RKO (cell line): ENCODE data around the gene NID2.

Experiments used
- DNase-seq: peaks from one replicate; pipeline ENCODE4 v3.0.0-alpha.2; 2016; ENCODE audit warnings: low spot score

NID2 gene

GRCh38 chr14:52026901-52027300, 42.0 kb downstream of the NID2 start:
- DNase-seq, result no peak

DNA sequence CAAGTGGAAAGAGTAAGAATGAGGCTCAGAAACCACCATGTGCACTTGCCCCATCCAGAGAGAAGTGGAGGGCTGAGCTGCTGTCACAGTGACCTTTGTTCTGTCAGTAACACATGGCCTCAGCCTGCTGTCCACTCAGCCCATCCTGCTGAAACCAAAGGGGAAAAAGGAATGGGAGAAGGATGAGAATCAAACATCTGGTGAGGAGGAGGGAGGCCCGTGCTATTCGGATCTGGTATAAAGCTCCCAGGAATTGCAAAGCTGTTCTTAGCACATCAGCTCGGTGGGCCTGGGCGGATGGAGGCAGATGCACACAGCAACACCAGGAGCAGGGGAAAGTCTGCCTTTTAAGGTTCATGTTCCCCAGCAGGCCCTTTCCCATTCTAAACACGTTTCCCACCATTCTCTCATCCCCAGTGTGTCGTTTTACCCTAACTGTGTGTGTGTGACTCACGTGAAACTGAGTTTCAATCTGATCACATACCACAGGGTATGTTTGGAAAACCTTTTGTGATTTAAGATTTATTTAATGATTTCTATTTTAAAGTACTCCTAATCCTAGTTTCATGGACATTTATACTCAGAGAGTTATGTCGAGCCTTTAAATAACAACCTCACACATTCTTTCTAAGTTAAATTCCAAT, 42.7 kb downstream of the NID2 start:
- no peak for DNase-seq

GRCh38 chr14:52025310-52025709, 43.5 kb downstream of the NID2 start:
- no peak for DNase-seq

- no peak for DNase-seq
Observed at GRCh38 chr14:52023518-52023917, 45.3 kb downstream of the NID2 start.

DNA sequence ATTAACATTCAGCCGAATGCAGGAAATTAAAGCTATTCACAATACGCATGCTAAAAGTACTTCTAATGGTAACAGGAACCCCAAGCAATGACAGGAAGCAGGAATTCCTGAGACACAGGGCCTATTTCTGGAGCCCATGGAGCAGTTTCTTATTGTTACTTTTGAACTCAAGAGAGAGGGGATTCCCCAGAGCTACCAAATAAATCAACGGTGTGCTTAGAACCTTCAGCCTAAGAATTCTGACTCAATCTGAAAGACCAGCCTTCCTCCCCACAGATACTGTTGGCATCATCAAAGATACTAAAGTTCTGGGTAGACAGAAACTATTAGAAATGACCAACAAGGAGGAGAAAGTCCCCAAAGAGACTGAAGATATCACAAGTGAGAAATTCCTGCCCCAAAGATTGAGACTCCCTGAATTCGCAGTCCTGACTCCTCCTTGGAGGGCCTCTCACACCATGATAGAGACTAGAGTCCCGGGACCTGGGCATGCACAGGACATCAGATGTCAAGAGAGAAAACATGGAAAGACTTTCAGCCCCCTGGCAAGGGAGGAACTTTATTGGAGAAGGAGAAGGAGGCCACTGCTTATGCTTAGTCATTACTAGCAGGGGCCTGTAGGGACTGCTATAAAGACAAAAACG, 46.8 kb downstream of the NID2 start:
- DNase-seq, result no peak

GRCh38 chr14:52020866-52021717, 47.8 kb downstream of the NID2 start:
- no peak for DNase-seq

GRCh38 chr14:52020161-52020714, 48.6 kb downstream of the NID2 start:
- DNase-seq, result no peak

DNA sequence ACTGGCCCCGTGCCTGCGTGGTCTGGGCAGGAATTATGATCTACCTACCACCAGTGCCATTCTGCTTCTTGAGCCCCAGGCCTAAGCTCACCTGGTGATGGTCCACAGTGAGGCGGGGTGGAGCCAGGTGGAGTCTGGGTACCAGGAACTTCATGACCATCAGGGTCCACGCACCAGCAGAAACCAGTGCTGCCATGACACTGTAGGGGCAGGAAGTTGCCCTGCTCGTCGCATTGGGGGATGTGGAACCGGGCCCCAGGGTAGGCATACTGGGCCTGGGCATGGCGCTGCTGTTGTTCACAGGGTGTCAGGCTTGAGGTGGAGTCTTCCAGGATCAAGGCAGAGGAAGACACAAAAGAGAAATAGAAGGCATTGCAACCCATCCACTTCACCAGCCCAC, 49.9 kb downstream of the NID2 start:
- DNase-seq, result no peak

DNA sequence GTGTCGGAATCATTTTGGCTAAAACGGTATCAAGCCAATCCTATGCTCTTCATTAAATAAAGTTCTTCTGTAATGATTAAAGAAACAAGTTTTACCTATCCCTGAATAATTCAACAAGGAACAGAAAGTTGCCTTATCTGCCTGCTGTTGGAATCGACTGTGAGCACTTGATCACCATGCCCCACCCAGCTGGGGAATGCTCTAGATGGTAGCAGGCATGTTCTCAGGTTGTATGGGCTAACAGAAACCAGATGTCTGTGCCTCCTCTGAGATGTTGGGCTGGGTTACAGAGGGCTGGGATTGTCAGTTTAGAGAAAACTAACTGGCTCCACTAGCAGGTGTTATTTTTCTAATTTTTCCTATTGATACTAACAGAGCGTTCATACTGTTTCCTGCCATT, 50.6 kb downstream of the NID2 start:
- DNase-seq, result no peak

DNA sequence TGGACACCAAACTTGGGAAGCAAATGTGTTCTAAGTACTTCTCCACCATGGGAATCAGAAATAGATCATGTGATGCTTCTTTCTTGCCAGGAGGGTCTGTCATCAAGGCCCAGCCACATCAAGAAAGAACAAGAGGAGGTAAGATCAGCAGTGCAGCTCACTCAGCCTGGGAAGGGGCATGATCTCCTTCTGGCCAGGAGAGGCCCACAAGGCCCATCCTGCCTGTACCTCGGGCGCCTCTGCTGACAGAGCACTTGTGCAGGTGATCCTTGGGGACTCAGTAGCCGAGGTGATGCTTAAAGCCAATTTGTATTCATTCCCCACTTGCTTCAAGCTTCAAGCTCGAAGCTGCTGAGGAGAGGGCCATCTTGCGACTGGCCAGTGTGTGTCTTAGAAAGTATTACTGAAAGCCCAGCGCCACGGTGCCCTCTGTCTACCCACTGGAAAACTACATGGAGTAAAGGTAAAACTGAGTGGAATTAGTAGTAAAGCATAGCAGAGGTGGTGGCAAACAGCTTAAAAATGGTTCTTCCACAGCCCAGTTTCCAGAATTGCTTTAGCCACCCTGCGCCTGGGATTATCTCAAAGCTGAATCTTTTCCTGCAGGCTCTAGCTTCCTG, 53.3 kb downstream of the NID2 start:
- DNase-seq, result peak; percentile 41

DNA sequence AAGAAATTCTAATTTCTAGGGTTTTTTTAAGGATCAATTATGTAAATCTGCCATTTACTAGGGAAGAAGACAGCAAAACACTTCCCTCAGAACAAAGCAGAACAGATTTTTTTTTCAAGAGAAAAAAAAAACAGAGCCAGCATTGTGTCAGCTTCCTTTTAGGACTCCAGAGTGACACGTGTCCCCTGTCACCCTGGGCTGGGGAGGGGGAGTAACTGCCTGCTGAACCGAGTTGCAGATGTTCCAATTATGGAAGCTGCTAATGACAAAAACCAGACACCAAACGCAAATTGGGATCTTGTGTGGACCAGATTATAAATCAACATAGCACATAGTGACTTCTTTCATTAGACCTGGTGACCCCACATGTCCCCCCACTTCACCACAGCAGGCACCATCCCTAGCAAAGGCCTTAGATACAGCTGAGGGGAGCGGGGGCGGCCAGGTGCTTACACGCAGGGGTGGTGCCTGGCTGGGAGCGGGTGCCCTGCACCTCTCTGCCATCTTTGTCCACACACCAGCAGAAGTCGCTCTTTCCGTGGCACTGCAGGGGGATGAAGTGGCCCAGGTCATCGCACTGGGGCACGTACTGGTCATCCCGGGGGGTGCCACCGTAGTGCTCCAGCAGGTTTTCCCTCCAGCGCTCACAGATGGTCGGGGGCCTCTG, 54.1 kb downstream of the NID2 start:
- DNase-seq, result no peak

DNA sequence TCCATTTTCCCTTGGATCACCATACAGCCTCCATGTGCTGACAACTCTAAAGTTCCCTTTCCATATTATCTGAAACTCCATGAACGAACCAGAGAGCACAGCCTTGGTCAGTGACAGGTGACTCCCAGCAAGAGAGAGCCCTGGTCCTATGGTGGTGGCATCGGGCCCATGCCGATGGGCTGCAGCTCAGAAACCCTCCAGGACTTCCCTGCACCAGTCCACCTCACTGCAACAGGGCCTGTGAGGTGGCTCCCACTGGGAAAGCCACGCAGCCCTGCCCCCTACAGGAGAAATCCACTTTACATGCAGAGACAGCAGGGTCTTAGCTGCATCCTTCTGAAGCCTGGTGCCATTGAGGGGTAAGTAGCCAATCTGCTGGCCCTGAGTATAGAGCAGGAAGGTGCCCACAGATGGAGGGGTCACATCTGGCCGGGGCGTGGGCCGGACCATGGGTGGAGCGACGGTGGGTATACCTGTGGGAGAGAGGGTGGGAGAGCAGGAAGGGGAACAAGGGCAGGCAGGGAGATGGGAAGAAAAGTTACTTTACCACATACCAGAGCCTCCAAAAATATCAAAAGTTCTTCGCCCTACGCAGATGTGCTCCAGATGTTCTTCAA, 54.8 kb downstream of the NID2 start:
- no peak for DNase-seq

GRCh38 chr14:52012635-52013034, 56.2 kb downstream of the NID2 start:
- no peak for DNase-seq

- DNase-seq, result no peak
Observed at GRCh38 chr14:52011523-52011922, 57.3 kb downstream of the NID2 start.

DNA sequence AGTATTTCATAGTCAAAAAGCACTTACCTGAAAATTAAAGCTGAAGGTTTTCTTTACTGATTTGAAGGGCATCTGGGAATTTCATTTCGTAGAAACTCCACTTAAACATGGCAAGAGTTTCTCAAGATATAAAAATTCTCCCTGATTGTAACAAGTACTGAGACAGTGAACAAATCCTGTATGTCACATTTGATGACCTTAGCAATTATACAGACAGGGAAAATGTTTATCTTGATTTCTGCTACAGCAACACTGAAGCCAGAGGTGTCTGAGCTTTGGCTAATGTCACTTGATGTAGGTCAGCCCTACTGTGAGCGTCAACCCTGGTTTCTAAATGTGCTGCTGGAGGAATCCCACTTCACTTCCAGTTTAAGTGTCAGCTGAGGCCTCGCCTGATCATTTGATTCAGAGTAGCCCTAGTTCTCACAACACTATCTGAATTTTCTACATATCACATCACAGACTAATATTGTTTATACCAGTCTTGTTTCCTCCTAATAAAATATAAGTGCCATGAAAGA, 58.6 kb downstream of the NID2 start:
- DNase-seq, result no peak

- DNase-seq, result no peak
Observed at GRCh38 chr14:52008136-52008535, 60.7 kb downstream of the NID2 start.

DNA sequence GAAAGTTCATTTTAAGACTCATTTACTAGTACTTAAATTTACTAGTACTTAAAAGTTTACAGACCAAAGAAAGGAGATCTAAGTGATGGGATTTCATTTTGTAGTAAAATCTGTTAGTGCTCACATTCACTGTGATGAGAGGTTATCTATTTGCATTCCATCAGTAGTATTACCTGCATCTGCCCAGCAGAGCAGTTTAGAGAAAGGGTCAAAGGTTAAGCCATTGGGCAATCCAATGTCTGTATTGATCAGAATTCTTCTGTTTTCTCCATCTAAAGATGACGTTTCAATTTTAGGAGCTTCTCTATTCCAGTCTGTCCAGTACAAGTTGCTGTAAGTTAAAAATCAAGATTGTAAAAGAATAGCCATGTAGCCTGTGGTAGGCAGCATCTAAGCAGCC, 61.2 kb downstream of the NID2 start:
- no peak for DNase-seq

DNA sequence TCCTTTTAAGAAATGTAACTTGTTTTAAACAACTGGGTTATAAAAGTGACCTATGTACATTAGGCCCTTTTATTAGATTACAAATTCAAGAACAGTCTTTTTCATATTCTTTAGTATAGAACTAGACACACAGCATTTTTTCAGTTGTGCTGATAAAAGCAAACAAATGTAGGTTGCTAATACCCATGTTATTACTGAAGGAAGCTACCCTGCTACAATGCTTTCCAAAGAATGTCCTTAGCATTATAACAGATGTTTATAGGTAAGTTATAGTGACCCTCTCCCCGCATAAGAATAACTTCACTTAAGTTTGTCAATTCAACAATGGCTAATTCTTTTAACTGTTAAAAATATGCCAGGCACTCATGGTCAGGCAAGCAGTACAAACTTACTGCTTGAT, 61.6 kb downstream of the NID2 start:
- no peak for DNase-seq

DNA sequence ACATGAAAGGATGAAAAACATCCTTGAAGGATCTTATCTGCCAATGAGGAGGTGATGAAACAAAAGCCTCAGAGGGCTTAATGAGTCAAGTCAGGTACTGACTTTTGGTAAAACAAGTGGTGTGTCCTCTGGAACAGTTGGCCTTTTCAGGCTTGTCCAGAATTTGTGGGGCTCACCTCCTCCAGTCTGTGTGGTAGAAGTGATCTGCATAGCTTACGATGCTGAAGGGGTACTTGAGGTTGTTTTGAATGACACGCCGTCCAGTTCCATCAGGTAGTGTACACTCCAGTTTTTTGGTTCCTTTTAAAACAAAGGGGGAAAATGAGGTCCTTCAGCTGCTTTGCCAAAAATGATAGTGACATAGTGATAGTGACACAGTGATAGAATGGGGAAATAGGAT, 62.5 kb downstream of the NID2 start:
- DNase-seq, result no peak

DNA sequence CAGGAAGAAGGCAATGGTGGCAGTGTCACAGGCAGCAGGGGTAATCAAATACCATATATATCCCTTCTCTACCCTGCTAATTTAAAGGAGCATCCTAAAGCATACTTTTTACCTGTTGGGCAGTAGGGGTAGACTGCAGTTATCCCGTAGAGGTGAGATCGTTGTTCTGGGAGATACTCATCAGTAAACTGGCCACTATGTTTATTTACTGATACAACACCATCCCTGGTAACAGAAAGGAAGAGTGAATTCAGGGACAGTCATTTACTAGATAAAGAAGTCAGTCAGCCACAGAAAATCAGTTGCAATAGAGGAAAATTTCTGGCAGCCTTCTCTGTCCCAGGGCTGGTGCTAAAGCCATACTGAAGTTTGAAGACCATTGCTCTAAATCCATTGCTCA, 63.2 kb downstream of the NID2 start:
- no peak for DNase-seq

DNA sequence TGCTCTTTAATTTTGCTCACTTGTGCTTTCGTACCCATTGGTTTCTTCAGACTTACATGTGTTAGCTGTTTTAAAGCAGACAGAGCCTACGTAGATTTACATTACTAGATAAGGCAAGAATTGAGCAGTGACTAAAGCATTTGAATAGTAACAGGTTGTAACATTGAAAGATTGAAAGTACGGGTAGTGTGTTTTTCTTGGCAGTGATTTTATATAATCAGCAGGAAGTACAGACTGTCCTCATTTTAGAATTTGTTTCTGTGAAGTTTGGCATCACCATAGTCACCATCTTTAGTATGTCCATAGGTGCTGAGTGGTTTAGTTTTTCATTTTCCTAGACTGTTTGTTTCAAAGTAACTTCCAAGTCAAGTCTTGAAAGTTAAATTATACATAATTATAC, 65.5 kb downstream of the NID2 start:
- DNase-seq, result no peak
